PC-3 (cell line): Measurements from ENCODE around the gene ARHGEF4.

Experiments
- CTCF ChIP-seq: fragments of 300-600 bp; sonication (generic); conservative IDR thresholded peaks from 2 replicates; pipeline ENCODE4 v1.5.1; 2017; ENCODE audit warnings: antibody characterized with exemption, low read depth, mild to moderate bottlenecking, low read length
- EZH2 ChIP-seq: fragments of 300-600 bp; sonication (generic); IDR thresholded peaks from one replicate; pipeline ENCODE4 v1.6.1; 2017; ENCODE audit warnings: antibody characterized with exemption, mild to moderate bottlenecking, low read length; ENCODE audit not compliant: unreplicated experiment
- EZH2phosphoT487 ChIP-seq: fragments of 300-600 bp; sonication (generic); IDR thresholded peaks from 2 replicates; pipeline ENCODE4 v1.6.1; 2018; ENCODE audit warnings: mild to moderate bottlenecking, antibody characterized with exemption, low read length, borderline replicate concordance

GRCh38 chr2:131058920-131059319, 222.2 kb downstream of the ARHGEF4 start:
- TF ChIP-seq CTCF: no peak
- no peak for TF ChIP-seq EZH2
- no peak for TF ChIP-seq EZH2phosphoT487
